NT2/D1 (cell line): ENCODE results near the gene MEF2B.

Experiments used
- DNase-seq: peaks from one replicate; pipeline ENCODE4 v3.0.0-alpha.2; 2011; ENCODE audit warnings: low read depth, low spot score
- H3K27me3 ChIP-seq: 2 replicates; pipeline ENCODE4 v1.6.0; 2011; ENCODE audit warnings: mild to moderate bottlenecking; ENCODE audit not compliant: insufficient read length, insufficient read depth
- H3K36me3 ChIP-seq: 2 replicates; pipeline ENCODE4 v1.6.1; 2011; ENCODE audit warnings: mild to moderate bottlenecking, low read length, mixed read lengths; ENCODE audit not compliant: insufficient read depth, insufficient read length
- H3K4me1 ChIP-seq: 2 replicates; pipeline ENCODE4 v1.5.1; 2011; ENCODE audit not compliant: insufficient read depth, insufficient read length
- H3K4me3 ChIP-seq: 2 replicates; pipeline ENCODE4 v1.5.1; 2011; ENCODE audit warnings: low read depth; ENCODE audit not compliant: insufficient read length
- H3K9ac ChIP-seq: 2 replicates; pipeline ENCODE4 v1.6.0; 2011; ENCODE audit warnings: low read depth; ENCODE audit not compliant: insufficient read length
- H3K9me3 ChIP-seq: 2 replicates; pipeline ENCODE4 v1.5.1; 2011; ENCODE audit warnings: mild to moderate bottlenecking, low read length; ENCODE audit not compliant: insufficient read depth
- SUZ12 ChIP-seq: IDR thresholded peaks from 2 replicates; pipeline ENCODE4 v1.6.1; 2011; ENCODE audit not compliant: insufficient read length, insufficient read depth; ENCODE audit errors: extremely low read depth
- YY1 ChIP-seq: IDR thresholded peaks from 2 replicates; pipeline ENCODE4 v1.6.1; 2011; ENCODE audit not compliant: insufficient read length, insufficient read depth
- ZNF274 ChIP-seq: IDR thresholded peaks from 2 replicates; pipeline ENCODE4 v1.6.1; 2011; ENCODE audit warnings: mild to moderate bottlenecking, low read depth, low read length

MEF2B gene

DNA sequence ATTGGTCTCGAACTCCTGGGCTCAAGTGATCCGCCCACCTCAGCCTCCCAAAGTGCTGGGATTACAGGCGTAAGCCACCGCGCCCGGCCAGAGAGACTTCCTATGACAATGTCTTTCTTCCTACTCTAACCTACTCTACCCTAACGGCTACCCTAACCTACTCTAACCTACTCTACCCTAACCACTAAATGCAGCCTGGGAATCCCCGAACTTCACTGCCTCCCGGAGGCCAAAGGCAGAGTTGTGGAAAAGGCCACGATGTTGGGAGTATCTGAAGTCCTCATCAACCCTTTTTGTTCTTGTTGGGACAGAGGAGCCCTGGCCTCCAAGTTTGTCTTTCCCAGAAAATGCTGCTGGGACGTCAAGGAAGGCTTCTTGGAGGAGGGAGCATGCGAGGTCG is 34.1 kb upstream of the MEF2B start:
- peaks cover 14% of the 10 kb centered on the region for H3K4me1 ChIP-seq
- H3K9ac ChIP-seq = no peak overlapping the region
- peaks cover 27% of the 10 kb centered on the region for H3K36me3 ChIP-seq
- H3K27me3 ChIP-seq = peaks cover 51% of the 10 kb centered on the region
- no peak for DNase-seq
- TF ChIP-seq SUZ12 (no peak), YY1 (no peak), ZNF274 (no peak)
- H3K4me3 ChIP-seq = no peak overlapping the region
- no peaks in the 10 kb centered on the region for H3K9me3 ChIP-seq

DNA sequence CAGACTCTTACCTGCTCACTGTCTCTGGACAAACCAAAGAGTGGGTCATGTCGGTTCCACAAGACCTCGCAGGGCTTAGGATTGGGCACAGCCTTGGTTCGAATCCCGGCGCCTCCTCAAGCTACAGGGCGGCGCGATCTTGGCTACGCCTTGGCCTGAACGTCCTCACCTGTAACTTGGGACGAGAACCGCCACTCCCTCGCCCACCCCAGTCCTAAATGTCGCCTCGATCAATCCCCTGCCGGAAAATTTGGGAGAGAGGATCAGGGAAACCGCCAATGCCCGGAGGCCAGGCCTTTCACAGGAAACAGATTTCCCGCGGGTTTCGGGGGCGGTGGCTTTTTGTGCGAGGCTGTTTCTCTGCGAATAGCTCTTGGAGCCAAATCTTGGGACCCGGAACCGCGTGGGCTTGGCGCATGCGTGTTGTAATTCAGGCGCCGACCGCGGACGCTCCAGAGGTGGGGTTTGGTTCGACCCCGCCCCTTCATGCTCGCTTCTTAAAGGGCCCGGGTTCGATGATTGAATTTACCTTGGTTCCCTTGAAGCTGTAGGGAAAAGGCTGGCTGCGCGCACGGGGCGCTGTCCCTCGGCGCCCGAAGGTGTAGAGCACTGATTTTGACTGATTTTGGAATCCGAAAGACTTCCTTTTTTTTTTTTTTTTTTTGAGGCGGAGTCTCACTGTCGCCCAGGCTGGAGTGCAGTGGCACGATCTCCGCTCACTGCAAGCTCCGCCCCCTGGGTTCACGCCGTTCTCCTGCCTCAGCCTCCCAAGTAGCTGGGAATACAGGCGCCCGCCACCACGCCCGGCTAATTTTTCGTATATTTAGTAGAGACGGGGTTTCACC is 33.2 kb upstream of the MEF2B start, which contains the start of gene NR2C2AP:
Gene NR2C2AP, minus strand, starts transcription at position 403 of the 845 bp plus-strand sequence. Its CDS starts 354 bp downstream, at position 49.
- H3K27me3 ChIP-seq = peaks cover 43% of the 10 kb centered on the region
- H3K4me3 ChIP-seq = peak within 1 kb of the TSS; percentile 93
- peak within 1 kb of the TSS; percentile 97 for H3K9ac ChIP-seq
- peaks cover 36% of the 10 kb centered on the region for H3K36me3 ChIP-seq
- H3K9me3 ChIP-seq = no peaks in the 10 kb centered on the region
- H3K4me1 ChIP-seq = peaks cover 11% of the 10 kb centered on the region
- no peak for TF ChIP-seq YY1
- no peak for TF ChIP-seq SUZ12
- no peak for TF ChIP-seq ZNF274
- peak; percentile 79 for DNase-seq

DNA sequence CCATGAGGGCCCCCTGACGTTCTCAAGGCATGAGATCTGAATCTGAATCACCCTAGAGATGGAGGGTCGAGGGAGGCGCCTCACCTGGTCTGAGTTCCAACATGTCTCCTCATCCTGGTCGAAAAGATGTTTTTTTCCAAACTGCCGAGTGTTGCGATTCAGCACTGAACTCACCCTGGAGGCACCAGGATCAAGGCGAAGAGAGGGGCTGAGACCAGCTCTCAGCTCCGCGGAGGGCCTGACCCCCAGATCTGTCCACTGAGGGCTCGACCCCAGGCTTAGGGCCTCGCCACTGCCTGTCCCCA is 32.6 kb upstream of the MEF2B start:
- DNase-seq = no peak
- peaks cover 41% of the 10 kb centered on the region for H3K36me3 ChIP-seq
- peak overlapping the region; percentile 93 for H3K4me3 ChIP-seq
- H3K27me3 ChIP-seq = peaks cover 38% of the 10 kb centered on the region
- no peaks in the 10 kb centered on the region for H3K9me3 ChIP-seq
- no peak for TF ChIP-seq ZNF274
- TF ChIP-seq YY1 = no peak
- no peak for TF ChIP-seq SUZ12
- H3K4me1 ChIP-seq = peaks cover 11% of the 10 kb centered on the region
- H3K9ac ChIP-seq = peak overlapping the region; percentile 97

DNA sequence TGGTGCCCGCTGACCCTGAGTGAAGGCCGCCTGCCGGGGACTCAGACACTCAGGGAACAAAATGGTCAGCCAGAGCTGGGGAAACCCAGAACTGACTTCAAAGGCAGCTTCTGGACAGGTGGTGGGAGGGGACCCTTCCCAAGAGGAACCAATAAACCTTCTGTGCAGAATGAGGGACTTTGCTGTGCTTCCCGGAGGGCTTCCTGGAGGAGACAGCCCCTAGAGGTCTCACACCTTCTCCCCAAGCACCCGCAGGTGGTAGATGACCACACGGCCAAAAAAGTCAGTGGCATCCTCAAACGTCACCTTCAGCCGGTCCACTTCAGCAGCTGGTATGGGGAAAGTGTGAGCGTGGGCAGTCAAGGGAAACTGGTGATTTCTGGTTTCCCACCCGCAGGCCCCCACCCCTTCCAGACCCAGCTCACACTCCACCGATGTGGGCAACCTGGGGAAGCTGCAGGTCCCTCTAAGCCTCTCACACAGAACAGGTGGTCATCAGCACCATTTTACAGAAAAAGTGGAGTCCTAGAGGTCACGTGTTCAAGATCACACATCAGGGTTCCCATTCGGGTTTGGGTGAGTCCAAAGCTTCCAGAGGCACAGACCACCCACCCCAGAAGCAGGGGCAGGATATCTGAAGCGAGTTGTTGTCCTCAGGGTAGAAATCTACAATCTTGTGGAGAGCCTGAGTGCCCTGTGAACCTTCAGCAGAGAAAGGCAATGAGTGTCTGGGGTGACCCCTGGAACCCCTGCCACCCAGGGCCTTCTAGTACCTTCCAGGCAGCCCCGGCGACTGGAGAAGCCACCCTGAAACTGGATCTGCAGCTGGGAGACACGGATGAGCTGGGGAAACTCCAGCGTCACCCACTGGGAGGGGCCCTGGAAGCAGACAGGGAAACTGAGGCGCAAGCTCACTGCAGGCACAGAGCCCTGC is 31.9 kb upstream of the MEF2B start:
- peak overlapping the region; percentile 93 for H3K4me3 ChIP-seq

DNA sequence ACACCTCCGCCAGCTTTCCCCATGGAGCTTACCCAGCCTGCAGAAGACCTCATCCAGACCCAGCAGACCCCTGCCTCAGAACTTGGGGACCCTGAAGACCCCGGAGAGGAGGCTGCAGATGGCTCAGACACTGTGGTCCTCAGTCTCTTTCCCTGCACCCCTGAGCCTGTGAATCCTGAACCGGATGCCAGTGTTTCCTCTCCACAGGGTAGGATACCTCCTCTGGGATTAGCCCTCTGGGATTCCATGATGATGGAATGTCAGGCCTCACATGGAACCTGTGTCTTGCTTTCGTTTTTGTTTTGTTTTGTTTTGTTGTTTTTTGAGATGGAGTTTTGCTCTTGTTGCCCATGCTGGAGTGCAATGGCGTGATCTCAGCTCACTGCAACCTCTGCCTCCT is 23.9 kb upstream of the MEF2B start:
- DNase-seq = no peak
- Histone ChIP-seq H3K4me1 (no peaks in the 10 kb centered on the region), H3K27me3 (no peaks in the 10 kb centered on the region), H3K4me3 (no peak overlapping the region), H3K36me3 (peaks cover 54% of the 10 kb centered on the region), H3K9ac (no peak overlapping the region), H3K9me3 (no peaks in the 10 kb centered on the region)
- no peak for TF ChIP-seq SUZ12
- TF ChIP-seq YY1 = no peak
- TF ChIP-seq ZNF274 = no peak

More for the DNA sequence above, 31.9 kb upstream of the MEF2B start:
- Histone ChIP-seq H3K36me3 (peaks cover 46% of the 10 kb centered on the region), H3K9ac (peak overlapping the region; percentile 97), H3K9me3 (no peaks in the 10 kb centered on the region), H3K27me3 (peaks cover 31% of the 10 kb centered on the region), H3K4me1 (peaks cover 11% of the 10 kb centered on the region)
- TF ChIP-seq YY1 (no peak), SUZ12 (no peak), ZNF274 (no peak)
- DNase-seq = no peak

DNA sequence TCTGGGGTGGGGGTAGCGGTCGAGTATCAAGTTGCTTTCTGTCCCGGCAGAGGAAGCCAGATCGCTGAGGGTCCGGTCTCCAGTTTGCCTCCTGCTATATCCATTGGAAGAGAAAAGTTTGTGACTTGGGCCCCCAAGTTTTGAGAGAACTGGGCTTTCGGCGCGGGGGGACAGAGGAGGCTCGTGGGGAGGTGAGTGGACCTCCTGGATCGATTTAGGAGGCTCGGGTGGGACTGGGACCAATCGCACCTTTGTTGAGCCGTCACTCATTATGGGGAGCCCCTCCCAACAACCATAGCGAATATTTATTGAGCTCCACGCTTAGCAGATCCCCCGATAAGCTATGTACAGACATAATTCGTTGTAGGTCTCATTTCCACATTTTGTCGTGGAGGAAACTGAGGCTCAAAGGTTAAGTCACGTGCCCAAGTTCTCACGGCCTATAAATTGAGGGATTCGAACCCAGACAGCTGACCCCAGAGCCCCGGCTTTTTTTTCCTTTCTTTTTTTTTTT is 22.9 kb upstream of the MEF2B start:
- DNase-seq = no peak
- Histone ChIP-seq H3K9ac (peak overlapping the region; percentile 82), H3K36me3 (peaks cover 50% of the 10 kb centered on the region), H3K4me3 (peak overlapping the region; percentile 92), H3K27me3 (no peaks in the 10 kb centered on the region), H3K9me3 (no peaks in the 10 kb centered on the region), H3K4me1 (no peaks in the 10 kb centered on the region)
- TF ChIP-seq SUZ12 (no peak), ZNF274 (no peak), YY1 (no peak)
